Ascending aorta (tissue), 2 donors: ENCODE results near the gene GPR35. TPM values are rescaled to one million over a fixed set of nuclear protein-coding genes. Genes with fewer than 3 reads are reported as not detected.
A peak's percentile ranks its signal among the peaks of the same experiment; 100 is the strongest.

ENCODE experiments used
- DNase-seq, 2 donors: peaks; one replicate each; pipeline ENCODE4 v3.0.0-alpha.2; 2019; ENCODE audit warnings: low spot score in 2 of 2
- H3K27ac ChIP-seq, 2 donors: fragments of 200-600 bp; sonication (generic); one replicate each; pipeline ENCODE4 v1.5.1; 2016 to 2017; ENCODE audit warnings: mild to moderate bottlenecking in 1 of 2
- H3K27me3 ChIP-seq: fragments of 200-600 bp; sonication (generic); one replicate; pipeline ENCODE4 v1.5.1; 2017
- H3K36me3 ChIP-seq, 2 donors: fragments of 200-600 bp; sonication (generic); one replicate each; pipeline ENCODE4 v1.5.1; 2016
- H3K4me1 ChIP-seq, 2 donors: fragments of 200-600 bp; sonication (generic); one replicate each; pipeline ENCODE4 v1.5.1; 2016 to 2017; ENCODE audit warnings: mild to moderate bottlenecking in 1 of 2
- H3K4me3 ChIP-seq, 2 donors: fragments of 200-600 bp; sonication (generic); one replicate each; pipeline ENCODE4 v1.5.1; 2016 to 2017; ENCODE audit warnings: mild to moderate bottlenecking in 1 of 2
- H3K9me3 ChIP-seq, 2 donors: fragments of 200-600 bp; sonication (generic); one replicate each; pipeline ENCODE4 v1.5.1; 2016
- CTCF ChIP-seq, 3 experiments: fragments of 200-600 bp in 2 of 3; fragments of 450-650 bp in 1 of 3; sonication (generic) in 2 of 3; IDR thresholded peaks; one replicate each; pipeline ENCODE4 v1.5.1; 2016 to 2019; ENCODE audit warnings: antibody characterized with exemption in 3 of 3, mild to moderate bottlenecking in 1 of 3, moderate library complexity in 1 of 3
- intact Hi-C: fragments of 100-400 bp; cut with DNase I; formaldehyde crosslinking; loops from one replicate; pipeline ENCODE4 v1.15.1; 2023
- total RNA-seq: library from RNA; depleted of rRNA; stranded (reverse); fragments of >200 nt; gene quantifications from one replicate; pipeline ENCODE4 v1.1.0, GENCODE V29; 2016

Gene GPR35
- total RNA-seq, 1 donor from 2014 or later, result not detected

DNA sequence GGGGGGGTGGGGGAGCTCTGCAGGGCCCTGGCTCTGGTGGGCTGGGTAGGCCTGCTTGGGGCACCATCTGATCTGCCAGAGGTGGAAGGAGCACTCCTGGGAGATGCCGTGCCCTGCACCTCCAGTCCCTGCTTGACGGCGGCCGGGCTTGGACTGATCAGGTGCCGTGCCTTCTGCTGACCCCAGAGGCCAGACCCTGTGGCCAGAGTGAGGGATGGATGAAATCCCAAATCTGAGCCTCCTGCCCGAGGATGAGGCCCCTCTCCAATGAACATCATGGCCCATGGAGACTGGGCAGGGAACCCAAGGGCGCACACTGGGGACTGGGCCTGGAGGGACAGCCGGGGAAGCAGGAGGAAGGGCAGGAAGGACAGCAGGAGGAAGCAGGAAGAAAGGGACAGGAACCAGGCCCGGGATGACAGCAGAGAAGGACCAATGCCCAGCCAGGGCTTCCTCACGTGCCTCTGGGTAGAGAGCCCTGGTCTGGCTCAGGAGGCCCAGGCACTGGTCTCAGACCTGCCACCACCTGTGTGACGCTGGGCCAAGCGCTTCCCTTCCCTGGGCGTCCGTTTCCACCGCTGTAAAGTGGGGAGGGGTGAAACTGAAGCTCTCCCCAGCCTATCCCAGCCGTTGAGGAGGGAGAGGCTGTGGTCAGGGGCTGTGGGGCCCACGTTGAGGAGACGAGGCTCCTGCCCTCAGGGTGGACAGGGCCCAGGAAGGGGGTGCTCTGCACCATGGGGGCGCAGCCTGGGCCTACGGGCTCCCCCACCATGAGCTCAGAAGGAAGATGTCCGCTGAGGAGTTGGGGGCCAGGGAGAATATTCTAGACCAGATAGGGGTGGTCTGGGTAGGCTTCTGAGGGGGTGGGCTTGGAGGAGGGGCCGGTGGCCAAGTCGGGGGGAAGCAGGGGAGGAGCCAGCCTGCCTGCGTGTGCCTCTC, 1.0 kb upstream of the GPR35 start:
- TF ChIP-seq CTCF (IDR thresholded peaks at IDR 0.05), result no peak
- Histone ChIP-seq H3K4me1 (no peaks in the 10 kb centered on the region), H3K36me3 (no peaks in the 10 kb centered on the region), H3K27me3 (no peaks in the 10 kb centered on the region), H3K27ac (no peak overlapping the region), H3K4me3 (no peak overlapping the region), H3K9me3 (no peaks in the 10 kb centered on the region)
- peak; percentile 4 to 58 for DNase-seq
- intact Hi-C loops, result no loop called here

- TF ChIP-seq CTCF (IDR thresholded peaks at IDR 0.05), result no peak
- peak; percentile 2 to 67 for DNase-seq
- no peaks in the 10 kb centered on the region for H3K9me3 ChIP-seq
- H3K36me3 ChIP-seq, result no peaks in the 10 kb centered on the region
- H3K4me1 ChIP-seq, result no peaks in the 10 kb centered on the region
- no peak overlapping the region for H3K4me3 ChIP-seq
- H3K27me3 ChIP-seq, result no peaks in the 10 kb centered on the region
- no peak overlapping the region for H3K27ac ChIP-seq
- intact Hi-C loops, result no loop called here
These were observed 1.4 kb downstream of the GPR35 start for GRCh38 chr2:240626531-240627300.

- Histone ChIP-seq H3K9me3 (no peaks in the 10 kb centered on the region), H3K27ac (no peak overlapping the region), H3K36me3 (no peaks in the 10 kb centered on the region), H3K4me3 (no peak overlapping the region), H3K27me3 (no peaks in the 10 kb centered on the region), H3K4me1 (no peaks in the 10 kb centered on the region)
- TF ChIP-seq CTCF (IDR thresholded peaks at IDR 0.05), result no peak
- peak in 1 of 2 donors; percentile 54 for DNase-seq
- intact Hi-C loops, result no loop called here
These were observed 2.6 kb downstream of the GPR35 start for GRCh38 chr2:240627736-240628506.

- Histone ChIP-seq H3K27ac (no peak overlapping the region), H3K36me3 (no peaks in the 10 kb centered on the region), H3K9me3 (no peaks in the 10 kb centered on the region), H3K4me3 (no peak overlapping the region), H3K4me1 (no peaks in the 10 kb centered on the region), H3K27me3 (no peaks in the 10 kb centered on the region)
- intact Hi-C loops, result no loop called here
- TF ChIP-seq CTCF (IDR thresholded peaks at IDR 0.05), result no peak
- DNase-seq, result no peak
These were observed 3.2 kb downstream of the GPR35 start for GRCh38 chr2:240628507-240628807.

DNA sequence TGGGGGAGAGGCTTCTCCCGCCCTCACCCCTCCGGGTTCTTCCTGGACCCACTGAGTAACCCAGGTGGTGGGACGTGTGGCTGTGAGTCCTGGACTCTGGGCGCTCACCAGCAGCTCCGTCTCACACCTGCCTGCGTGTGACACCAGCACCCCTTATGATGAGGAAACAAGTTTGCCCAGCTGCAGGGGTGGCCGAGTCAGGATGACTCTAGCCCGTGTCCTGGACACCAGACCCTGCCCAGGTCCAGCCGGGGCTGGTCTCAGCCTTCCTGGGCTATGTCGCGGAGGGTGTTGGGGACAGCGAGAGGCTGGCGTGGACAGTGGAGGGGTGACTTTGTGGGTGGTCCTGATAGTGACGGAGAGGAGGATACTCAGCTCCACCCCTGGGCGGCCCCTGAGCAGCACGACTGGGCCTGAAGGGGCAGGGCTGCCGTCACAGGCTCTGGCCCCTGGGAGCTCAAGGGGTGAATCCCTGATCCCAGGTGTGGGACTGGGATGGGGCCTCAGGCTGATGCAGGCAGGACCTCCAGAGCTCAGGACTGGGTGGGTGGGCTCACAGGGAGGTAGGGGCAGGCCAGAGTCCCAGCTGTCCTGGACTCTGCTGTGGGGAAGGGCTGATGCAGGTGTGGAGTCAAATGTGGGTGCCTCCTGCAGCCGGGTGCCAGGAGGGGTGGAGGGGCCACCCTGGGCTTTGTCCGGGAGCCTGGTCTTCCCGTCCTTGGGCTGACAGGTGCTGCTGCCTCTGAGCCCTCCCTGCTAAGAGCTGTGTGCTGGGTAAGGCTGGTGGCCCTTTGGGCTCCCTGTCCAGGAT, 3.7 kb downstream of the GPR35 start:
- TF ChIP-seq CTCF (IDR thresholded peaks at IDR 0.05), result no peak
- intact Hi-C loops, result no loop called here
- no peak overlapping the region for H3K4me3 ChIP-seq

More for the DNA sequence above, 3.7 kb downstream of the GPR35 start:
- DNase-seq, result peak in 1 of 2 donors; percentile 55
- Histone ChIP-seq H3K27ac (no peak overlapping the region), H3K4me1 (no peaks in the 10 kb centered on the region), H3K36me3 (no peaks in the 10 kb centered on the region), H3K9me3 (no peaks in the 10 kb centered on the region), H3K27me3 (no peaks in the 10 kb centered on the region)
